Body of pancreas (tissue), 4 donors: Measurements from ENCODE around the gene COX14.

Experiments
- POLR2A ChIP-seq, 3 donors: fragments of 450-650 bp; IDR thresholded peaks; one replicate each; pipeline ENCODE4 v1.6.1; 2016; ENCODE audit warnings: antibody characterized with exemption in 3 of 3, mild to moderate bottlenecking in 2 of 3
- TF ChIP-seq, protein P1 (sequence below), 7 experiments: fragments of 450-650 bp in 4 of 7; fragments of 200-600 bp in 3 of 7; sonication (generic) in 3 of 7; IDR thresholded peaks; one replicate each; pipeline ENCODE4 v1.5.1; 2016 to 2019; ENCODE audit warnings: antibody characterized with exemption in 7 of 7

DNA sequence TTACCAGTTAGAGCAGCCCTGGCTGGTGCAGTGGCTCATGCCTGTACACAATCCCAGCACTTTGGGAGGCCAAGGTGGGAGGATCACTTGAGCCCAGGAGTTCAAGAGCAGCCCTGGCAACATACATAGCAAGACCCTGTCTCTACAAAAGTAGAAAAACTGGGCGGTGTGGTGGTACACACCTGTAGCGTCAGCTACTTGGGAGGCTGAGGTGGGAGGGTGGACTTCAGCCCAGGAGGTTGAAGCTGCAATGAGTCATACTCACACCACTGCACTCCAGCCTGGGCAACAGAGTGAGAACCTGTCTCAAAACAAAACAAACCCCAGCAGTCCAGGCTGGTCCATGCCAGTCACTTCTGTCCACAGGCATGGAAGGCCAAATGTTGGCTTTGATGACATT, 7.4 kb downstream of the COX14 start:
- no peak for TF ChIP-seq POLR2A (IDR thresholded peaks at IDR 0.05)
- TF ChIP-seq, protein P1, sequence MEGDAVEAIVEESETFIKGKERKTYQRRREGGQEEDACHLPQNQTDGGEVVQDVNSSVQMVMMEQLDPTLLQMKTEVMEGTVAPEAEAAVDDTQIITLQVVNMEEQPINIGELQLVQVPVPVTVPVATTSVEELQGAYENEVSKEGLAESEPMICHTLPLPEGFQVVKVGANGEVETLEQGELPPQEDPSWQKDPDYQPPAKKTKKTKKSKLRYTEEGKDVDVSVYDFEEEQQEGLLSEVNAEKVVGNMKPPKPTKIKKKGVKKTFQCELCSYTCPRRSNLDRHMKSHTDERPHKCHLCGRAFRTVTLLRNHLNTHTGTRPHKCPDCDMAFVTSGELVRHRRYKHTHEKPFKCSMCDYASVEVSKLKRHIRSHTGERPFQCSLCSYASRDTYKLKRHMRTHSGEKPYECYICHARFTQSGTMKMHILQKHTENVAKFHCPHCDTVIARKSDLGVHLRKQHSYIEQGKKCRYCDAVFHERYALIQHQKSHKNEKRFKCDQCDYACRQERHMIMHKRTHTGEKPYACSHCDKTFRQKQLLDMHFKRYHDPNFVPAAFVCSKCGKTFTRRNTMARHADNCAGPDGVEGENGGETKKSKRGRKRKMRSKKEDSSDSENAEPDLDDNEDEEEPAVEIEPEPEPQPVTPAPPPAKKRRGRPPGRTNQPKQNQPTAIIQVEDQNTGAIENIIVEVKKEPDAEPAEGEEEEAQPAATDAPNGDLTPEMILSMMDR (IDR thresholded peaks at IDR 0.05), result no peak
